ENCODE results near the gene PKNOX2. TPM values are rescaled to one million over a fixed set of nuclear protein-coding genes. Genes with fewer than 3 reads are reported as not detected.

Gene PKNOX2
- total RNA-seq, 1 experiment from 2014 or later, result not detected

DNA sequence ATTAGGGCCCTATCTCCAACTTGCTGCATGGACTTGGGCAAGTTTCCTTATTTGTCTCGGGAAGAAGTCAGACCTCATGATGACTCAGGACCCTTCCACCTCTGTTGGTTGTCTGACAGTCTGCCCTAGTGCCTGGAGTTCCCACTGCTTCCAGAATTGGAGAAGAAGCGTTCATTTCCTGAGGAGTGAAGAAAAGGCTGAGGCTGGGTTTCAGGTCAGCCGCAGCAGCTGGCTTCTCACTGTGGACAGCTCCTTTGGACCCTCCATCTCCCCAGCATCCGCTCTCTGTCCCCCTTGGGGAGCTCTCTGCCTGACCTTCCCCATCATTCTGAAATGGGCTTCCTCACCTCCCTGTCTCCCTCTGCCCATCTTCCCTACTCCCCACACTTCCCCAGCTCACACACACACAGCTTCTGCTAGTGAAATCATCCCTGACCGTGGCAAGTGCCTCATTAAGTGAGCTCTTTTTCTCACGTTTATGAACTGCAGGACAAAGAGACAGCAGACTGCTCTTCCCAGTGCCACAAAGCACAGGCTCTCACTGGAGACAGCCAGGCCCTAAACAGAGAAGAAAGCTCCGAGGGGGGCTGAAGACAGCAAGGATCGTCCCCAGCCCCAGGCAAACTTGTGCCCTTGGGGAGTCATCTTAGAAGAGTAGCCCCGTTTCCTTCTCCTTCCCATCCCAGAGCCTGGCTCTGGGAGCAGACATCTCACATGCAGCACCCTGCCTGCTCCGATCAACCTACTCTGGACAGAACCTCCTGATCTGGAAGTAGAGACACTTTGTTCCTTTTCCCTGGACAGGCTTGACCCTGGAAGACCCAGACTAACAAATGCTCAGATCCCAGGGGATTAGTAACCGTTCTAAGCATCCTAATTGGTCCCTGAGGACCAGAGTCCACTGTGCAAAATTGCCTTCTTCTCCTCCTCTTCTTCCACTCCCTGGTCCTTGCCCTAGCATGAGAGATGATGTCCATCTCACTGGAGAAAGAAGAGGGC, 173.6 kb downstream of the PKNOX2 start:
- intact Hi-C loops (cut with micrococcal nuclease; ENCODE audit: unreplicated experiment), result no loop called here
- DNase-seq, result no peak
- no TSS peak for BruUV-seq (replicated peaks)
- no peaks in the 10 kb centered on the region for H3K4me1 Mint-ChIP-seq (ENCODE audit: low read depth, unreplicated experiment)
- no peaks in the 10 kb centered on the region for H3K36me3 Mint-ChIP-seq (ENCODE audit: insufficient read depth, unreplicated experiment)
- TF ChIP-seq, protein P1, sequence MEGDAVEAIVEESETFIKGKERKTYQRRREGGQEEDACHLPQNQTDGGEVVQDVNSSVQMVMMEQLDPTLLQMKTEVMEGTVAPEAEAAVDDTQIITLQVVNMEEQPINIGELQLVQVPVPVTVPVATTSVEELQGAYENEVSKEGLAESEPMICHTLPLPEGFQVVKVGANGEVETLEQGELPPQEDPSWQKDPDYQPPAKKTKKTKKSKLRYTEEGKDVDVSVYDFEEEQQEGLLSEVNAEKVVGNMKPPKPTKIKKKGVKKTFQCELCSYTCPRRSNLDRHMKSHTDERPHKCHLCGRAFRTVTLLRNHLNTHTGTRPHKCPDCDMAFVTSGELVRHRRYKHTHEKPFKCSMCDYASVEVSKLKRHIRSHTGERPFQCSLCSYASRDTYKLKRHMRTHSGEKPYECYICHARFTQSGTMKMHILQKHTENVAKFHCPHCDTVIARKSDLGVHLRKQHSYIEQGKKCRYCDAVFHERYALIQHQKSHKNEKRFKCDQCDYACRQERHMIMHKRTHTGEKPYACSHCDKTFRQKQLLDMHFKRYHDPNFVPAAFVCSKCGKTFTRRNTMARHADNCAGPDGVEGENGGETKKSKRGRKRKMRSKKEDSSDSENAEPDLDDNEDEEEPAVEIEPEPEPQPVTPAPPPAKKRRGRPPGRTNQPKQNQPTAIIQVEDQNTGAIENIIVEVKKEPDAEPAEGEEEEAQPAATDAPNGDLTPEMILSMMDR (IDR thresholded peaks at IDR 0.05; ENCODE audit: unreplicated experiment), result no peak
- H3K27me3 Mint-ChIP-seq (ENCODE audit: unreplicated experiment), result peaks cover 70% of the 10 kb centered on the region
- CTCF ChIA-PET, result no interaction called here
- no peak overlapping the region for H3K4me3 Mint-ChIP-seq (ENCODE audit: low read depth, unreplicated experiment)
- H3K27ac Mint-ChIP-seq (ENCODE audit: unreplicated experiment), result no peak overlapping the region
- H3K9me3 Mint-ChIP-seq (ENCODE audit: low read depth, unreplicated experiment), result no peaks in the 10 kb centered on the region

DNA sequence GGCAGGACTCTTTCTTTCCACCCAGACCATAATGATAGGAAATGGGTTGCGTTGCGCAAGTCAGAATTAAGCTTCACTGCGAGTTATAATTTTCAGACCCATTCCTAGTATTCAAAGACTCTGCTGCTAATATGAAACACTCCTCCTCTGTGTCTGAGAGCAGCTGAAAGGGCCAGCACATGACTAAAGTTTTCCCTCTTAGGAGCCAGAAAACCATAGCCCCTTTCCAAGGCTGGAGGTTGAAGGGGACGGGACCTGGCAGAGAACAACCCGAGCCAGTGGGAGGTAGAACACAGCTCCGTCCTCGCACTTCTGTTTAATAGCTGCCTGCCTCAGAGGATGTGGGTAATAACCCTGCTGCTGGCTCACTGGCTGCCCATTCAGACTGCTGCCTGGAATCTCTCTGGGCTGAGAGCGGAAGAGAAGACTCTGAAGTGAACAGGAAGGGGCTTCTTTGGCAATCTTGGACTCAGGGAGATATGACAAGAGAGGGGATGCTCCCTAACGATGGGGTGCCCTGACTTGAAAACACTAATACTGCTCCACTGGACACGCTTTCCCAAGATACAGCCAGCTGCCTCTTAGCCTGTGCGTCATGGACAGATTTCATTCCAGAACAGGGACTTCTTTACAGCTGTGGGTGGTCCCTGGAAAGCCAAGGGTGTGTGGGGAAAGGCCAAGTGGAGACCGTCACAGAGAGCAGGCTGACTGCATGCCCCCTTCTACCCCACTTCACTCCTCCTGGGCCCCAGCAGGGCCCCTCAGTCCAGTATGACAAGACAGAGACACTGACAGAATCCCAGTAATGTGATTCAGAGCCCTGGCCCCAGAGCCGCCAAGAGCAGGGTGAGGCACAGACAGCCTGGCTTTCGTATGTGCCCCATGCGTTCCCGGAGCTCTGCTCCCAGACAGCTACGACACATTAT, 174.6 kb downstream of the PKNOX2 start:
- Mint-ChIP-seq H3K9me3 (ENCODE audit: low read depth, unreplicated experiment) (no peaks in the 10 kb centered on the region), H3K27ac (ENCODE audit: unreplicated experiment) (no peak overlapping the region), H3K27me3 (ENCODE audit: unreplicated experiment) (peaks cover 80% of the 10 kb centered on the region), H3K4me1 (ENCODE audit: low read depth, unreplicated experiment) (no peaks in the 10 kb centered on the region), H3K4me3 (ENCODE audit: low read depth, unreplicated experiment) (no peak overlapping the region), H3K36me3 (ENCODE audit: insufficient read depth, unreplicated experiment) (no peaks in the 10 kb centered on the region)
- no peak for DNase-seq
- TF ChIP-seq, protein P1 (IDR thresholded peaks at IDR 0.05; ENCODE audit: unreplicated experiment), result no peak
- intact Hi-C loops (cut with micrococcal nuclease; ENCODE audit: unreplicated experiment), result no loop called here
- BruUV-seq (replicated peaks), result no TSS peak
- CTCF ChIA-PET, result no interaction called here

DNA sequence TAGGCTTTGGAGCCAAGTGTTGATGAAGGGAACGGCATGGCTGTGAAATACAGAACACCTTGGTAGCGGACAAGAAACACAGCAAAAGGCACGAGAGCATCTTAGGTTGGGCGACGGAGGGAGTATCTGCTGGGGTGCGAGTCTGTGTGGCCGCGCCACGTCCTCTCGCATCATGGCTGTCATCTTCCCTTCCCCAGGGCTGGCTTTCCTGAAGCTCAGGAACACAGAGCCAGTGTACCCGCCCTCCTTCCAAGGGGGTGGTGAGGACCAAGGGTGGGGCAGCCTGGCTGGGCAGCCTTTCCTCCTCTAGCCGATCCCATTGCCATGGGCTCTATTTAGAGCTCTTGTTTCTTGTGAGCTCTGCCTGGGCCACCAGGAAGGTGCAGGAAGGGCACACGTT, 177.1 kb downstream of the PKNOX2 start:
- H3K4me1 Mint-ChIP-seq (ENCODE audit: low read depth, unreplicated experiment), result no peaks in the 10 kb centered on the region
- no peak overlapping the region for H3K4me3 Mint-ChIP-seq (ENCODE audit: low read depth, unreplicated experiment)
- no peaks in the 10 kb centered on the region for H3K36me3 Mint-ChIP-seq (ENCODE audit: insufficient read depth, unreplicated experiment)
- no TSS peak for BruUV-seq (replicated peaks)
- intact Hi-C loops (cut with micrococcal nuclease; ENCODE audit: unreplicated experiment), result loop anchor here (10.0 kb wide), 1 partner anchor 247 kb away; no protein-coding TSS in a partner anchor
- DNase-seq, result no peak
- TF ChIP-seq, protein P1 (IDR thresholded peaks at IDR 0.05; ENCODE audit: unreplicated experiment), result no peak
- no peaks in the 10 kb centered on the region for H3K9me3 Mint-ChIP-seq (ENCODE audit: low read depth, unreplicated experiment)
- H3K27me3 Mint-ChIP-seq (ENCODE audit: unreplicated experiment), result peaks cover 92% of the 10 kb centered on the region
- no peak overlapping the region for H3K27ac Mint-ChIP-seq (ENCODE audit: unreplicated experiment)
- CTCF ChIA-PET, result no interaction called here

DNA sequence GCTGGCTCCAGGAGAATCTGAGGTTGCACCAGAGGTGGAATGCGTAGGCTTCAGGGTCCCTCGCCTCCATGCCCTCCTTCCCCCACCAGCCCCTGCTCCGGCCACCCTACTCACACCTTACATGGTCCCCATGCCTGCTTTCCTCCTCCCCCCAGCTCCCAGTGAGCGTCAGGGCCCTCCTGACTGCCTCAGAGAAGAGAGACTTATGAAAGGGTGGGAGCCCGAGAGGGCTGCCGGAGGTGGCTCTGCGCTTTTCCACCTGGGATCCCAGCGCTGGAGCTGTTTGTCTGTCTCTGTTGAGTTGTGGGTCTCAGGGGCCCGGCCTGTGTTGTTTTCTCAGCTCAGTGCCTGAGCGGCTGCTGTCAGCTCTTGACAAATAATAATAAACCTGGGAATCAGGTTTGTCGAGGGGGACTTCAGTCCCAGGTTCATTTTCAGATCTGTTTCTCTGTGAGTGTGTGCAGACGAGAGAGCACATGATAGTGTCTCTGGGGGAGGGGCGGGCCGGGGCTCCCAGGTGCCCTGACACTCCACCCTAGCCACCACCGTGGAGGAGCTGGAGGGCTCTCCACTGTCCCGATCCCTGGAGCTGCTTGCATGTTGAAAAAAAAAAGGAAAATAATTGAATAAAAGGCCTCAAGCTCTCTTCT, 177.9 kb downstream of the PKNOX2 start:
- intact Hi-C loops (cut with micrococcal nuclease; ENCODE audit: unreplicated experiment), result loop anchor here (10.0 kb wide), 1 partner anchor 248 kb away; no protein-coding TSS in a partner anchor
- CTCF ChIA-PET, result no interaction called here

More for the DNA sequence above, 177.9 kb downstream of the PKNOX2 start:
- H3K9me3 Mint-ChIP-seq (ENCODE audit: low read depth, unreplicated experiment), result no peaks in the 10 kb centered on the region
- H3K27me3 Mint-ChIP-seq (ENCODE audit: unreplicated experiment), result peaks cover 94% of the 10 kb centered on the region
- no peaks in the 10 kb centered on the region for H3K4me1 Mint-ChIP-seq (ENCODE audit: low read depth, unreplicated experiment)
- no TSS peak for BruUV-seq (replicated peaks)
- TF ChIP-seq, protein P1 (IDR thresholded peaks at IDR 0.05; ENCODE audit: unreplicated experiment), result no peak
- H3K27ac Mint-ChIP-seq (ENCODE audit: unreplicated experiment), result no peak overlapping the region
- DNase-seq, result no peak
- no peak overlapping the region for H3K4me3 Mint-ChIP-seq (ENCODE audit: low read depth, unreplicated experiment)
- no peaks in the 10 kb centered on the region for H3K36me3 Mint-ChIP-seq (ENCODE audit: insufficient read depth, unreplicated experiment)
